HL-60/S4 (cell line): Measurements from ENCODE around the gene PRDM16.

ENCODE experiments used
- in situ Hi-C: fragments of 300-500 bp; cut with MboI; formaldehyde crosslinking; loops from 2 replicates; pipeline ENCODE4 v1.14.3; 2022; ENCODE audit warnings: low sequenced_read_pairs

The PRDM16 gene

GRCh38 chr1:3053366-3053980 is 15.5 kb upstream of the PRDM16 start:
- in situ Hi-C loops: no loop called here

DNA sequence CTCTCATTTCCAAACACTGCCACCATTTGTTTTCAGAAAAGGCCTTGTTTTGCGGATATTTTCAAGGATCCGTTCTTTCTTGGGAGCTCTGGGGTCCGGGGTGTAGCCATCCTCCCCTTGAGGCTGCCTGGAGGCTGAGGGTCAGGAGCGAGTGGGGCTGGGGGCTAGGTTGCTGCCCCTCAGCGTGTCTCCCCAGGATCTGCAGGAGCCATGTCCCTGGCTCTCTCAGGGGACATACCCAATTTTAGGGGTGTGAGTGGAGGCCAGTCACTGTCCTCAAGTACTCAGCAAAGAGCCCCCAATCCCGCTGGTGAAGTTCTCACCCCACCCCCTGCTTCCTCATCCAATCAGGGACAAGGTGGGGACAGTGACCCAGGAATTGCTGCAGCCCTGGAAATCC is 15.0 kb upstream of the PRDM16 start:
- in situ Hi-C loops: no loop called here

- in situ Hi-C loops: no loop called here
Measured at GRCh38 chr1:3054474-3054873, 14.5 kb upstream of the PRDM16 start.

DNA sequence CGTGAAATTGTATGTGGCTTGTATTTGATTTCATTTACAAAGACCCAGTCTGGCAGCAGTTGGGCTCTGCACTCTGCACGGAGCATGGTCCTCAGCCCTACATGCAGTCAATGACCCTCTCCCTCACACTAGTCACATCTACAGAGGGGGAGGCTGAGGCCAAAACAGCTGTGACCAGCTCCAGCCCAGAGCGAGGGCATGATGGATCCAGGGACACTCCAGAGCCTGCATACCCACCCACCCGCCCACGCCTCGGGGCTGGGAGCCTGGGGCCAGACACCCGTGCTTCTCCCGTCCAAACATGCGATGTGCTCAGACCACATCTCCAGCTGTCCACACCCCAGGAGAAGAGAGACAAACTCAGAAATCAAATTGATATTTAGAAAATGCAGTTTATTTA is 14.0 kb upstream of the PRDM16 start:
- in situ Hi-C loops: no loop called here

- in situ Hi-C loops: no loop called here
Measured at GRCh38 chr1:3056641-3057040, 12.4 kb upstream of the PRDM16 start.

DNA sequence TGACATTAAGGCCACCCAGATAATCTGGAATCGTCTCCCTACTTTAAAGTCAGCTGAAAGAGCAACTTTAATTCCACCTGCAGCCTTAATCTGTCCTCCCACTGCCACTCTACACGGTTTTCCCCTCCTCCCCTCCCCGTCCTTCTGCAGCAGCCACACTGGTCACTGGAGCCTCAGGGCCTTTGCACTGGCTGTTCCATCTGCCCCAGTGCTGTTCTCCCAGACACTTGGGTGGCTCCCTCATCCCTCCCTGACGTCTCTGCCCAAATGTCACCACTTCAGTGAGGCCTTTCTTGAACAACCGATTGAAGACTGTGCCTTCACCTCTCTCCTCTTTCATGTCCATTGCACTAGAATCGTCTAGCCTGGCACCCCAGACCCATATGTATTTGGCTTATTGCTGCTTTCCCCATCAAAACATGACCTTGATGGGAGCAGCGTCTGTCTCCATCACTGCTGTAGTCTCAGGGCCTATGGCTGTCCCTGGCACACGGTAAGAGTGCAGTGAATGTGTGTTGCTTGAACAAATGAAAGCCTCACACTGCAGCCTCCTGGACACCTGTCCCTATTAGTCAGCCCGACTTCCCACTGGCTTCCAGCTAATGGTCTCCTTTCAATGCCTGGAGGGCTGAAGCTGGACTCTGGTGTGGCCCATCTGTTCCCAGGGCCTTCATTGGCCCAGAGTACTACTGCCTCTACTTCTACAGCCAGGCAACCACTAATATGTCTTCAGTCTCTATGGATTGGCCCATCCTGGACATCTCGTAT is 10.6 kb upstream of the PRDM16 start:
- in situ Hi-C loops: no loop called here

GRCh38 chr1:3060127-3060526 is 8.9 kb upstream of the PRDM16 start:
- in situ Hi-C loops: no loop called here

DNA sequence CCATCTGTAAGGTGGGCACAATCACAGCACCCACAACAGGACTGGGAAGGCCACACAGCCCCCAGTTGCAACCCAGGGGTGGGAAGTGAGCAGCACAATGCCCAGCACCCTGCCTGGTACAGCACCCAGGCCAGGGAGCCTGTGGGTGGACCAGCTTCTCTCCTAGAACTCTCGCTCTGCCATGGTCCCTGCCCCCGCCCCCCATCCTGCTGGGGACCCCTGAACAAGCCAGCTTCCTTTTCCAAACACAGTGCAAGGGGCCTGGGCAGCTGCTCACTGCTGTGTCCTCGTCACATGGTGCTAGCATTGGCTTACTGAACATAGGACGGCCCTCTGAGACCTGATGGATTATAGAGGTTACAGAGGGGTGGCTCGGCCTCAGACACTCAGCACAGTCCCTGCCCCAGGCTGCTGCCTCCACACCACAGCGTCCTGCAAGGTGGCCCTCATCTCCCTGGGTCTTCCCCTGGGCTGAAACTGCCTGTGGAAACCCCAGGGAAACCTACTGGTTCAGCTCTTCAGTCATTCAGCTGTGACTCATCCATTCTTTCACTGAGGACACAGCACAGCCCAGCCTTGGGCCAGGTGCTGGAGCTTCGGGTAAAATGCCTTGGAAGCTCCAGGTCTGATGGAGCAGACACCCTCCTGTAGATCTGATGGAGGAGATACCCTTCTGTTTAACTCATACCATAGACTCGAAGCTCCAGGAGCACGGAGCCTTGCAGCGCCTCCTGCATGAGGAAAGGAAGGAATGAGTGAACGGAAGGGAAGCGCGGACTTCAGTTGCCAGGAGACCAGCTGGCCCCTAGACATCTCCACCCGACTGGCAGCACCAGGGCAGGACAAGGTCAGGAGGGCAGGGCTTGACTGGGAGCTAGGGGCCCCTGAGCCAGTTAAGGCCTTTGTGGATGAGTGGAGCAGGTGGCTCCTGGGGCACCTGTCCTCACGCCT is 8.1 kb upstream of the PRDM16 start:
- in situ Hi-C loops: no loop called here

DNA sequence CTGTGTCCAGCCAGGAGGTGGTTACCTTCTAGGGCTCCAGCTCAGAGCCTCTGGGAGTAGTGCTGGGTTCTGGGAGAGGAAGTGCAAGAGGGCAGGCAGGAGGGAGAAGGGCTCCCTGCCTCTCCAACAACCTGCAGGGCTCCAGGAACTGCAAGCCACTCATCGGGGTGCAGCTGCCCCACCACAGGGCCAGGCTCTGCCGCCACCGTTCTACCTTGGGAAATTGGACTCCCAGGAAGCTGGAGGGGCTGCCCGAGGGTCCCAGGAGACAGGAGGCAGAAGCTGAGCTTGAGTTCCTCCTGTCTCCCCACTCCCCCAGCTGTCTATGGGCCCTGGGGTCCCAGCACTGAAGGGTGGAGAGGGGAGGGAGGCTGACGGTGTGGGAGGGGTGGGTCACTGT is 7.4 kb upstream of the PRDM16 start:
- in situ Hi-C loops: no loop called here

- in situ Hi-C loops: no loop called here
Measured at GRCh38 chr1:3061981-3062615, 6.9 kb upstream of the PRDM16 start.

DNA sequence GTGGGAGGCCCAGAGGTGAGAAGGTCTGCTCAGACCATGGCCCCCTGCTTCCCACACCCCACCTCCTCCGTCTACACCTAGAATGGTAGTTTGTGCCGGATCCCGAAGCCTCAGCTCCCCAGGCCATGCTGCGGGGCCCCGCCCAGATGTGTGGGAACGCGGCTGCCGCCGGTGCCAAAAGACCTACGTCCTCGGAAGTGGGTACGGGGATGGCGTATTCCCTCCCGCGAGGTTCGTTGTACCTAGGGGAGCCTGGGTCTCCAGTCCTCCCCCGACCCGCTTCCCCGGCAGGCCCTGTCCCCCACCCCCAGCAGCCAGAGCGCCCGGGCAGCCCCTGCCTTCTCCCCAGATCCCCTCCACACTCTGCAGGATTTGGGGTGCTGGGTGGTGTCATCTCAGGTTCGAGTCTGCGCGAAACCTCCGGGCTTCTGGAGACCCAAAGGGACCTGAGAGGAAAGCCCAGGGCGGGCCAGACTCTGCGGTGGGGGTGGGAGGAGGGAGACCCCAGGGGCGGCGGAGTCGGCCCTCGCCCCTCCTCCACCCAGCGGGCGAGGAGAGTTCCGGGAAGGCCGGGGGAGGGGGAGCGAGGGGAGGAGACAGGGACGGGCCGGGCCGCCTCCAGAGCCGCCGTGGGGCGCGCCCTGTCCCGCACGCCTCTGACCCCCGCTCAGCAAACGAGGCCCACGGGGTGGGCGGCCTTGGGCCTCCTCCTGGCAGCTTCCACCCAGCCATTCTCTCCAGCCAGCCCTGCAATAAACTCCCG is 6.2 kb upstream of the PRDM16 start:
- in situ Hi-C loops: no loop called here

DNA sequence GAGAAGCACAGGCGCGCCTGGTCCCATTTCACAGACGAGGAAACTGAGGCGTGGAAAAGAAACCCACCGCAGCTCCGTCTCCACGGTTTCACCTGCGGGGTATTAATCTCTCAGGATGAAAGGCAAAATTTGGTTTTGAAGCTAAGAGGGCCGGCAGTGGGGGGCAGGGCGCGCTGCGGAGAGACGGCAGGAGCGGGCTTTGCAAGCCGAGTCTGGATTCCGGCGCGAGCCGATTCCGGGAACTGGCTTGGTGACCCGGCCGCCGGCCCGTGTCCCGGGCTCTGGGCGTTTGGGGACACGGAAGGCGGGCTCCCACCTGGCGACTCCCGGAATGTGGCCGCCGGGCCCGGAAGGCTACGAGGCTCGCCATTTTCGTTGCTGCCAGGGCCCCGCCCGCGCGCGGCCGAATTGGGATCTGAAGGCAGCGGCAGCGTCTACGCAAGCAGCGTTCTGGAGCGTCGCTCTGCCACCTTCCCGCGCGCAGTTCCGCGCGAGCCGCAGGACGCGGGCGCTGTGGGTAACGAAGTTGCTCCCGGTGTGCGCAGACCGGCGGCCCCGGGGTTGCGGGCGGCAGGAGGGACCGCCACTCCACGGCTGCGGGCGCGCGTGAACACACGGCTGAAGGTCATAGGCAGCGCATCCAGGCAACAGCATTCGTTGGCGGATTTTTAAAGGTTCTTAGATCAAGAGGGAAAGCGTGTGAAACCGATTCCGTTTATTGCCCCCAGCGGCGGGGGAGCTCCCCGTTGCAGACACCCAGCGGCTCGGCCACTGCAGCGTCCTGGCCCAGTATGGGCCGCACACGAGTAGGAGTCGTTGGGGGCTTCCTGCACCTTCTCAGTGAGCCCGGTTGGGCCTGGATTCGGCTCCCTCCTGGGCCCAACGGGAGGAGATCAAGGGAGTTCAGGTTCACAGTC is 5.4 kb upstream of the PRDM16 start:
- in situ Hi-C loops: no loop called here

DNA sequence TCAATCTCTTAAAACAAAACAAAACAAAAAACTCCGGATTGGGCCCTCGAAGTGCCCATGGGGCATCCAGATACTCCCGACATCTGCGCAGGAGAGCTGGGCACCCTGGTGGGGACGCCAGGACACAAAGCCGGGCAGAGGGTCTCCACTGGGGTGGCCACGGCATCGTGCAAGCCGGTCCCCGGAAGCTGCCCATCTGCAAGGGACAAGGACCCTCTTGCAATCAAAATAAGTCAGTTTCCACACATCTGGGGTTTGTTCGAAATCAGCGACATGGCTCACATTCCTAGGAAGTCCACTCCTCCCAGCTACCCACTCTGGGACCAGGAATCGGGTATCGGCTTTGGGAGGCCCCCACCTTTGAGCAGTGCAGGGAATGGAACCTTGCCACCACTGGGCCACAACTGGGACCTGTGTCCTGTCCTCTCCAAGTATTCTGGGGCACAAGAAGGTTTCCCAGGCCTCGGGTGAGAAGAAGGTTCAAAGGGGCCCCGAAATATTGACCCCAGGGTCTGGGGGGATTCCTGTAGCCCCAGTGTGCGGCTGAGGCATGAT is 4.6 kb upstream of the PRDM16 start:
- in situ Hi-C loops: no loop called here

GRCh38 chr1:3064901-3065300 is 4.1 kb upstream of the PRDM16 start:
- in situ Hi-C loops: no loop called here

- in situ Hi-C loops: no loop called here
Measured at GRCh38 chr1:3065396-3065795, 3.6 kb upstream of the PRDM16 start.

GRCh38 chr1:3065797-3066196 is 3.2 kb upstream of the PRDM16 start:
- in situ Hi-C loops: no loop called here

DNA sequence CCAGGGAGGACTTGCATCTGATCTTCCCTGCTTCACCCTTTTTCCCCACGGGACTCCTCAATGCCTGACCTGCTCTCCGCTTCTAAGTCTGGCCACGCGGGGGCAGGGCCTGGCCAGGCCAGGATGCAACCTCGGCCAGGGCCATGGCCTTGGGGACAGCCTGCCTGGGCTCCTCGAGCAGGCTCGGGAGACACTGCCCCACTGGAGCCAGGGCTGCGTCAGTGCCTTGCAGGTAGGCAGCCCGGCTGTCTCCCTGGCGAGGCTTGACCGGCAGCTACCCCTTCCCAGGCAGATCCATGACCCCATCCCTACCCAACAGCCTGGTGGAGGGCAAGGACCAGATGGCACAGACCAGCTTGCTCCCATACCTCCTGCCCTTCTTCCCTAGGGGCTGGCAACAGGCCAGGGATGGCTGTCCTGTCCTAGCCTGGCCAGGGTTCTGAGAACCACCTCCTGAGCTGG is 2.7 kb upstream of the PRDM16 start:
- in situ Hi-C loops: no loop called here

- in situ Hi-C loops: no loop called here
Measured at GRCh38 chr1:3066826-3067225, 2.2 kb upstream of the PRDM16 start.

DNA sequence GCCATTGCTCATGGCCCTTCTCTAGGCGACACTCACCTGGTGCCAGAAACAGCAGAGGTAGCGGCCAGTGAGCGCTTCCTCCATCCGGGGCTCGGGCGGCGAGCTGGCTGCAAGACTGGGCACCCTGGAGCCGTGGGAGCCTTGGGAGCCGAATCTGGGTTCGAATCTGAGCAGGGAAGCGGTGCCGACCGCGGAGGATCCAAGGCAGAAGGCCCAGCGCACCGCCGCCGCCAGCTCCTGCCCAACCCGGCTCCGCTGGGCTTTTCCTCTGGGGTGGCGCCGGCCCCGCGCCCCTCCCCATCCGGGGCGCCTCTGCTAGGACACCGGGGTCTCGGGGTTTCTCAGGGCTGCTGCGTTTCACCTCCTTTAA is 1.7 kb upstream of the PRDM16 start:
- in situ Hi-C loops: no loop called here
